ENCODE measurements around the gene LSM11.
"Not testable (repeated sequence)": the region's sequence is repeated elsewhere in the genome, so short reads cannot be mapped to it uniquely, and the experiment has no call there.

The LSM11 gene

GRCh38 chr5:157714596-157714864 lies 29.0 kb upstream of the LSM11 start:
- no peak for FAIRE-seq
- no peak for TF ChIP-seq POU2F2 (IDR thresholded peaks at IDR 0.05; ENCODE audit: low read depth, low read length)
- no peak for TF ChIP-seq SPI1 (IDR thresholded peaks at IDR 0.05; ENCODE audit: low read depth, low read length)
- TF ChIP-seq POLR2A (IDR thresholded peaks at IDR 0.05; ENCODE audit: low read depth, low read length) = no peak
- TF ChIP-seq PAX5 (IDR thresholded peaks at IDR 0.05; ENCODE audit: insufficient read depth, low read length, severe bottlenecking) = no peak
- TF ChIP-seq POLR2AphosphoS5 (IDR thresholded peaks at IDR 0.05; ENCODE audit: low read depth, low read length) = no peak
- TF ChIP-seq TAF1 (IDR thresholded peaks at IDR 0.05; ENCODE audit: low read depth, low read length) = no peak
- no peak for DNase-seq (ENCODE audit: insufficient read length, low spot score)

- DNase-seq (ENCODE audit: insufficient read length, low spot score) (no peak), FAIRE-seq (peak; percentile 66)
- TF ChIP-seq PAX5 (IDR thresholded peaks at IDR 0.05; ENCODE audit: insufficient read depth, low read length, severe bottlenecking) (no peak), POU2F2 (IDR thresholded peaks at IDR 0.05; ENCODE audit: low read depth, low read length) (no peak), POLR2AphosphoS5 (IDR thresholded peaks at IDR 0.05; ENCODE audit: low read depth, low read length) (no peak), SPI1 (IDR thresholded peaks at IDR 0.05; ENCODE audit: low read depth, low read length) (no peak), TAF1 (IDR thresholded peaks at IDR 0.05; ENCODE audit: low read depth, low read length) (no peak), POLR2A (IDR thresholded peaks at IDR 0.05; ENCODE audit: low read depth, low read length) (no peak)
Observed at GRCh38 chr5:157718519-157718918, 25.0 kb upstream of the LSM11 start.

DNA sequence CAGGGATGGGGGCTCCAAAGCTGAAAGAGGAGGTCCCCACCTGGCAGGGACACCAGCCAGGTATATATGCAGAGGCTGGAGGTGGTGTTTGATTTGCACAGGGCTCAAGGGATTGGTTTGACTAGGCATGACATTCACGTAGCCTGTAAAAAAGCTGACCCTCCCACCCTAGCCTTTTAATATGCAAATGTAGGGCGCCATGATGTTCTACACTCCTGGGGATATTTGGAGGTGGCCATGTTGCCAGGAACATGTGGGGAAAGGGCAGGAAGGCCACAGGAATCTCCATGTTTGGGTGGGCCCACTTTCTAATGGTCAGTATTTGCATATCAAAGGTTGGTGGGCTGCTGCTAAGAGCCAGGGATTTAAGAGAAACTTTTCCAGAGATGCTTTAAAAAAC lies 24.3 kb upstream of the LSM11 start:
- DNase-seq (ENCODE audit: insufficient read length, low spot score) = no peak
- FAIRE-seq = no peak
- TF ChIP-seq POLR2AphosphoS5 (IDR thresholded peaks at IDR 0.05; ENCODE audit: low read depth, low read length) = no peak
- no peak for TF ChIP-seq POLR2A (IDR thresholded peaks at IDR 0.05; ENCODE audit: low read depth, low read length)
- TF ChIP-seq PAX5 (IDR thresholded peaks at IDR 0.05; ENCODE audit: insufficient read depth, low read length, severe bottlenecking) = no peak
- TF ChIP-seq TAF1 (IDR thresholded peaks at IDR 0.05; ENCODE audit: low read depth, low read length) = no peak
- no peak for TF ChIP-seq POU2F2 (IDR thresholded peaks at IDR 0.05; ENCODE audit: low read depth, low read length)

DNA sequence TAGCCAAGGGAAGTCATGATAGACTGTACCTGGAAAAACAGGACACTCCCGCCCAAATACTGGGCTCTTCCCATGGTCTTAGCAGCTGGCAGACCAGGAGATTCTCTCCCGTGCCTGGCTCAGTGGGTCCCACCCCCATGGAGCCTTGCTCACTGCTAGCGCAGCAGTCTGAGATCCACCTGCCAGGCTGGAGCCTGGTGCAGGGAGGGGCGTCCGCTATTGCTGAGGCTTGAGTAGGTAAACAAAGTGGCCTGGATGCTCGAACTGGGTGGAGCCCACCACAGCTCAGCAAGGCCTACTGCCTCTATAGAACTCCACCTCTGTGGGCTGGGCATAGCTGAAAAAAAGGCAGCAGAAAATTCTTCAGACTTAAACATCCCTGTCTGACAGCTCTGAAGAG lies 22.4 kb upstream of the LSM11 start:
- DNase-seq (ENCODE audit: insufficient read length, low spot score) (no peak), FAIRE-seq (no peak)
- TF ChIP-seq POU2F2 (IDR thresholded peaks at IDR 0.05; ENCODE audit: low read depth, low read length) (no peak), SPI1 (IDR thresholded peaks at IDR 0.05; ENCODE audit: low read depth, low read length) (no peak)

GRCh38 chr5:157722895-157723294 lies 20.6 kb upstream of the LSM11 start:
- DNase-seq (ENCODE audit: insufficient read length, low spot score); FAIRE-seq: not testable (repeated sequence)

DNA sequence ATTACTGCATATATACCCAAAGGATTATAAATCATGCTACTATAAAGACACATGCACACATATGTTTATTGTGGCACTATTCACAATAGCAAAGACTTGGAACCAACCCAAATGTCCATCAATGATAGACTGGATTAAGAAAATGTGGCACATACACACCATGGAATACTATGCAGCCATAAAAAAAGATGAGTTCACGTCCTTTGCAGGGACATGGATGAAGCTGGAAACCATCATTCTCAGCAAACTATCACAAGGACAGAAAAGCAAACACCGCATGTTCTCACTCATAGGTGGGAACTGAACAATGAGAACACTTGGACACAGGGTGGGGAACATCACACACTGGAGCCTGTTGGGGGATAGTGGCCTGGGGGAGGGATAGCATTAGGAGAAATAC lies 16.9 kb upstream of the LSM11 start:
- not testable (repeated sequence) for FAIRE-seq

DNA sequence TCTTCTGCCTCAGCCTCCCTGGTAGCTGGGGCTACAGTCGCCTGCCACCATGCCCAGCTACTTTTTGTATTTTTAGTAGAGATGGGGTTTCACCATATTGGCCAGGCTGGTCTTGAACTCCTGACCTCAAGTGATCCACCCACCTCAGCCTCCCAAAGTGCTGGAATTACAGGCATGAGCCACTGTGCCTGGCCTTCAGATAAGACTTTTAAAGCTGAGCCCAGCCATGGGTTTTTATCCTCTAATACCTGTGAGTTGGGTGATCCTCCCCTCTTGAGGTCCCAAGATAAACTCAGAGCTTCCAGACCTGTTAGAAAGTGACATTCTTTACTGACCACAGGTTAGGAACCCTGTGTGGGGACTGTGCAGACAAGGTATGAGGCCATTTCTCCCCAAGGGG lies 15.7 kb upstream of the LSM11 start:
- FAIRE-seq; DNase-seq (ENCODE audit: insufficient read length, low spot score): not testable (repeated sequence)

More for the DNA sequence above, 16.9 kb upstream of the LSM11 start:
- not testable (repeated sequence) for DNase-seq (ENCODE audit: insufficient read length, low spot score)

DNA sequence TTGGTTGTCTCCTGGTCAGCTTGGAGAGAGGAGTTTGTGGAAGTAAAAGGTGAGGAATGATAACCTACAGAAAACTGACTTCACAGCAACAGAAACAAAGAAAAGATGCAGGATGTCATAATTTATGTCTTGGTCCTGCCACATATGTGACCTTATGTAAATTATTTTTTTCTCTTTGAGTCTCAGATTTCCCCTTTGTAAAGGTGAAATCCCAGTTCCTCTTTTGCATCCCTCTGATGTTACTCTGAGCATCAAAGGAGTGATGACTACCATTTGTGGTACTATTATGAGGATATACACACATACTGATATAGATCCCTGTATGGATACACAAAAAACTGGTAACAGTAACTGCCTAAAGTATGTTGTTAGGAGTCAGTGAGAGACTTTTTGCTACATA lies 13.7 kb upstream of the LSM11 start:
- no peak for TF ChIP-seq POLR2A (IDR thresholded peaks at IDR 0.05; ENCODE audit: low read depth, low read length)
- TF ChIP-seq SPI1 (IDR thresholded peaks at IDR 0.05; ENCODE audit: low read depth, low read length) = peak; percentile 100
- peak; percentile 81 for TF ChIP-seq POU2F2 (IDR thresholded peaks at IDR 0.05; ENCODE audit: low read depth, low read length)
- no peak for TF ChIP-seq PAX5 (IDR thresholded peaks at IDR 0.05; ENCODE audit: insufficient read depth, low read length, severe bottlenecking)
- no peak for DNase-seq (ENCODE audit: insufficient read length, low spot score)
- FAIRE-seq = peak; percentile 82

GRCh38 chr5:157730900-157731271 lies 12.6 kb upstream of the LSM11 start:
- FAIRE-seq (no peak), DNase-seq (ENCODE audit: insufficient read length, low spot score) (no peak)
- TF ChIP-seq POLR2AphosphoS5 (IDR thresholded peaks at IDR 0.05; ENCODE audit: low read depth, low read length) (no peak), TAF1 (IDR thresholded peaks at IDR 0.05; ENCODE audit: low read depth, low read length) (no peak), POU2F2 (IDR thresholded peaks at IDR 0.05; ENCODE audit: low read depth, low read length) (no peak), SPI1 (IDR thresholded peaks at IDR 0.05; ENCODE audit: low read depth, low read length) (no peak), POLR2A (IDR thresholded peaks at IDR 0.05; ENCODE audit: low read depth, low read length) (no peak), PAX5 (IDR thresholded peaks at IDR 0.05; ENCODE audit: insufficient read depth, low read length, severe bottlenecking) (no peak)

GRCh38 chr5:157731272-157732129 lies 12.0 kb upstream of the LSM11 start, which contains the start of gene THG1L:
TSS of gene THG1L (plus strand) at chr5:157731420. CDS start at chr5:157731441, 21 bp downstream.
- DNase-seq (ENCODE audit: insufficient read length, low spot score) = peak; percentile 71
- peak; percentile 100 for FAIRE-seq
- TF ChIP-seq POU2F2 (IDR thresholded peaks at IDR 0.05; ENCODE audit: low read depth, low read length) (peak; percentile 72), TAF1 (IDR thresholded peaks at IDR 0.05; ENCODE audit: low read depth, low read length) (peak; percentile 88), POLR2AphosphoS5 (IDR thresholded peaks at IDR 0.05; ENCODE audit: low read depth, low read length) (peak; percentile 96), POLR2A (IDR thresholded peaks at IDR 0.05; ENCODE audit: low read depth, low read length) (peak; percentile 95), SPI1 (IDR thresholded peaks at IDR 0.05; ENCODE audit: low read depth, low read length) (no peak), PAX5 (IDR thresholded peaks at IDR 0.05; ENCODE audit: insufficient read depth, low read length, severe bottlenecking) (no peak)

DNA sequence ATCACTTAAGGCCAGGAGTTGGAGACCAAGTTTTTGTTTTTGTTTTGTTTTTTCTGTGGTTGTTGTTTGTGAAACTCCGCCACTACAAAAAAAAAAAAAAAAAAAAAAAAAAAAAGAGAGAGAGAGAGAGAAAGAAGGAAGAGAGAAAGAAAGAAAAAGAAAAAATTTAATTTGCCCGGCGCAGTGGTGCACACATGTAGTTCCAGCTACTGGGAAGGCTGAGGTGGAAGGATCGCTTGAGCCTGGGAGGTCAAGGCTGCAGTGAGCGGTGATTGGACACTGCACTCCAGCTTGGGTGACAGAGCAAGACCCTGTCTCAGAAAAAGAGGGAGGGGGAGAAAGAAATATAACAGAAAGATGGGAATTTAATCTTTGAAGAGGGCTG lies 11.4 kb upstream of the LSM11 start:
- FAIRE-seq (no peak), DNase-seq (ENCODE audit: insufficient read length, low spot score) (no peak)
- no peak for TF ChIP-seq PAX5 (IDR thresholded peaks at IDR 0.05; ENCODE audit: insufficient read depth, low read length, severe bottlenecking)
- TF ChIP-seq TAF1 (IDR thresholded peaks at IDR 0.05; ENCODE audit: low read depth, low read length) = no peak
- no peak for TF ChIP-seq POLR2AphosphoS5 (IDR thresholded peaks at IDR 0.05; ENCODE audit: low read depth, low read length)
- no peak for TF ChIP-seq POU2F2 (IDR thresholded peaks at IDR 0.05; ENCODE audit: low read depth, low read length)
- no peak for TF ChIP-seq SPI1 (IDR thresholded peaks at IDR 0.05; ENCODE audit: low read depth, low read length)
- TF ChIP-seq POLR2A (IDR thresholded peaks at IDR 0.05; ENCODE audit: low read depth, low read length) = no peak

All from GM12891 (cell line).